Neural crest cell (in vitro differentiated cells): ENCODE measurements around the gene ABHD16A. TPM values are rescaled to one million over a fixed set of nuclear protein-coding genes. Genes with fewer than 3 reads are reported as not detected.

ENCODE experiments used
- DNase-seq: peaks from one replicate; pipeline ENCODE4 v3.0.0; 2021; ENCODE audit warnings: low read depth, mixed read lengths, low spot score
- H3K27ac Mint-ChIP-seq: one replicate; pipeline ENCODE4 v1.8.0; 2021; ENCODE audit warnings: mild to moderate bottlenecking, mixed read lengths; ENCODE audit not compliant: unreplicated experiment
- H3K27me3 Mint-ChIP-seq: 2 replicates; pipeline ENCODE4 v1.8.0; 2021; ENCODE audit warnings: low read depth, mild to moderate bottlenecking, mixed read lengths
- H3K36me3 Mint-ChIP-seq: 2 replicates; pipeline ENCODE4 v1.8.0; 2021; ENCODE audit warnings: low read depth, mild to moderate bottlenecking, mixed read lengths
- H3K4me1 Mint-ChIP-seq: 2 replicates; pipeline ENCODE4 v1.8.0; 2021; ENCODE audit warnings: mixed read lengths
- H3K4me3 Mint-ChIP-seq: one replicate; pipeline ENCODE4 v1.8.0; 2021; ENCODE audit warnings: mild to moderate bottlenecking, mixed read lengths
- H3K9me3 Mint-ChIP-seq: 2 replicates; pipeline ENCODE4 v1.8.0; 2021; ENCODE audit warnings: mixed read lengths
- CTCF ChIP-seq: fragments of 200-600 bp; sonication (generic); conservative IDR thresholded peaks from 2 replicates; pipeline ENCODE4 v1.5.0; 2021; ENCODE audit warnings: antibody characterized with exemption, mild to moderate bottlenecking
- total RNA-seq: library from RNA; stranded (reverse); gene quantifications from 2 replicates; pipeline ENCODE4 v1.2.1, GENCODE V29; 2021

ABHD16A gene
- total RNA-seq, 1 donor from 2014 or later: 73.6 TPM

GRCh38 chr6:31689249-31690110, 13.6 kb downstream of the ABHD16A start:
- no peak overlapping the region for H3K27ac Mint-ChIP-seq
- H3K9me3 Mint-ChIP-seq: no peaks in the 10 kb centered on the region
- peak; percentile 41 for TF ChIP-seq CTCF
- H3K4me1 Mint-ChIP-seq: no peaks in the 10 kb centered on the region
- H3K27me3 Mint-ChIP-seq: no peaks in the 10 kb centered on the region
- H3K4me3 Mint-ChIP-seq: no peak overlapping the region
- H3K36me3 Mint-ChIP-seq: peaks cover 6% of the 10 kb centered on the region
- no peak for DNase-seq

GRCh38 chr6:31687860-31688693, 15.0 kb downstream of the ABHD16A start:
- Mint-ChIP-seq H3K27me3 (no peaks in the 10 kb centered on the region), H3K36me3 (peaks cover 6% of the 10 kb centered on the region), H3K27ac (peak overlapping the region; percentile 57), H3K4me1 (peaks cover 6% of the 10 kb centered on the region), H3K4me3 (no peak overlapping the region), H3K9me3 (no peaks in the 10 kb centered on the region)
- DNase-seq: no peak
- TF ChIP-seq CTCF: no peak

- peaks cover 6% of the 10 kb centered on the region for H3K36me3 Mint-ChIP-seq
- H3K9me3 Mint-ChIP-seq: no peaks in the 10 kb centered on the region
- no peaks in the 10 kb centered on the region for H3K27me3 Mint-ChIP-seq
- H3K4me1 Mint-ChIP-seq: peaks cover 12% of the 10 kb centered on the region
- no peak overlapping the region for H3K4me3 Mint-ChIP-seq
- H3K27ac Mint-ChIP-seq: no peak overlapping the region
- no peak for TF ChIP-seq CTCF
- no peak for DNase-seq
Observed at GRCh38 chr6:31687321-31687720, 15.8 kb downstream of the ABHD16A start.

GRCh38 chr6:31686483-31686882, 16.6 kb downstream of the ABHD16A start:
- H3K4me3 Mint-ChIP-seq: no peak overlapping the region
- H3K9me3 Mint-ChIP-seq: no peaks in the 10 kb centered on the region
- H3K27me3 Mint-ChIP-seq: peaks cover 6% of the 10 kb centered on the region
- peaks cover 17% of the 10 kb centered on the region for H3K4me1 Mint-ChIP-seq
- no peak overlapping the region for H3K27ac Mint-ChIP-seq
- H3K36me3 Mint-ChIP-seq: peaks cover 6% of the 10 kb centered on the region
- DNase-seq: no peak
- TF ChIP-seq CTCF: no peak

- Mint-ChIP-seq H3K27me3 (peaks cover 14% of the 10 kb centered on the region), H3K4me3 (peak overlapping the region; percentile 76), H3K9me3 (no peaks in the 10 kb centered on the region), H3K36me3 (peaks cover 6% of the 10 kb centered on the region), H3K27ac (no peak overlapping the region), H3K4me1 (peaks cover 28% of the 10 kb centered on the region)
- no peak for TF ChIP-seq CTCF
- no peak for DNase-seq
Observed at GRCh38 chr6:31683591-31683990, 19.5 kb downstream of the ABHD16A start.
